Neural cell (in vitro differentiated cells): Measurements from ENCODE around the gene ADK.

Source experiments
- EP300 ChIP-seq: fragments of 450-650 bp; conservative IDR thresholded peaks from 2 replicates; pipeline ENCODE4 v1.6.1; 2014; ENCODE audit warnings: antibody characterized with exemption, mild to moderate bottlenecking, moderate library complexity; ENCODE audit not compliant: poor library complexity, severe bottlenecking
- RAD21 ChIP-seq: fragments of 450-650 bp; conservative IDR thresholded peaks from 2 replicates; pipeline ENCODE4 v1.6.1; 2014; ENCODE audit warnings: antibody characterized with exemption, mild to moderate bottlenecking, moderate library complexity

DNA sequence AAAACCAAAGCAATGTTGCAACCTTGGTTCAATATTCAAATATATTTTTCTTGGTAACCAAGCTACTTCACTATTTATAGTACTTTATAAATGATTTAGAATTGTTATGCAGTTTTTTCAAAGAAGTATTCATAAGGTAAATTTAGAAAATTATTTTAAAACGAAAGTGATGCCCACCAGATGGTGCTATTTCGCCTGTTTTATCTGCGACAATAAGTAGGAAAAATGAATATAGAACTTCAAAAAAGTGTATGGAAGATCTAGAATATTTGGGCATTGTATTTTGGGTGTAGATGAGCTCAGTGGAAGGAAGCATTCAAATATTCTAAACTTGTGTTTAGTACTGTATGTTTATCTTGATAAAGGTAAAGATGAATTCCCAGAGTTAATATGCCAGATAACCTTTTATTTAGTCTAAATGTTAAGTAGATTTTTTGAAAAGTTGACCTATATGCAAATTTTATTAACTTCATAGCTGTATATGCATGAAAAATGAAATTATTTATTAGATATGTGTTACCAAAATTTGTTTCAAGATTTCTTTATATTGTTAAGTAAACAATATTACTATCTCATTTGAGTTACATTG is 93.2 kb downstream of the ADK start:
- TF ChIP-seq EP300 (no peak), RAD21 (peak; percentile 86)
